Neuronal stem cell (in vitro differentiated cells): ENCODE results near the gene FZD1.
A peak's percentile ranks its signal among the peaks of the same experiment; 100 is the strongest.

Experiments
- DNase-seq: peaks from one replicate; pipeline ENCODE4 v3.0.0-alpha.2; 2013; ENCODE audit warnings: low spot score
- H2AFZ ChIP-seq: one replicate; pipeline ENCODE4 v1.6.1; 2013; ENCODE audit warnings: mild to moderate bottlenecking, low read length, inconsistent platforms
- H2AK5ac ChIP-seq: 2 replicates; pipeline ENCODE4 v1.6.1; 2013; ENCODE audit warnings: low read depth, mild to moderate bottlenecking, inconsistent platforms, low read length, moderate library complexity, mixed read lengths
- H2BK120ac ChIP-seq: 2 replicates; pipeline ENCODE4 v1.6.1; 2013; ENCODE audit warnings: low read depth, mild to moderate bottlenecking, inconsistent platforms, low read length, moderate library complexity, mixed read lengths
- H2BK12ac ChIP-seq: one replicate; pipeline ENCODE4 v1.6.1; 2013; ENCODE audit warnings: low read length, inconsistent platforms
- H2BK15ac ChIP-seq: 2 replicates; pipeline ENCODE4 v1.6.1; 2013; ENCODE audit warnings: mild to moderate bottlenecking, low read length, inconsistent platforms, mixed read lengths
- H2BK5ac ChIP-seq: one replicate; pipeline ENCODE4 v1.6.1; 2013; ENCODE audit warnings: inconsistent platforms, mild to moderate bottlenecking, low read length, moderate library complexity
- H3K14ac ChIP-seq: one replicate; pipeline ENCODE4 v1.6.1; 2013; ENCODE audit warnings: low read length, inconsistent platforms
- H3K18ac ChIP-seq: 2 replicates; pipeline ENCODE4 v1.6.1; 2013; ENCODE audit warnings: low read length, inconsistent platforms
- H3K23ac ChIP-seq: 2 replicates; pipeline ENCODE4 v1.6.1; 2013; ENCODE audit warnings: low read depth, mild to moderate bottlenecking, mixed read lengths, low read length, inconsistent platforms; ENCODE audit not compliant: poor library complexity
- H3K27ac ChIP-seq: replicated peaks from 3 replicates; pipeline ENCODE4 v1.5.1; 2013; ENCODE audit warnings: low read length, inconsistent platforms
- H3K27me3 ChIP-seq, 3 experiments: 2 replicates each; pipeline ENCODE4 v1.6.1; 2013; ENCODE audit warnings: low read length in 3 of 3, mild to moderate bottlenecking in 2 of 3, inconsistent platforms in 1 of 3, low read depth in 1 of 3, mixed read lengths in 1 of 3, moderate library complexity in 1 of 3; ENCODE audit not compliant: control insufficient read depth in 3 of 3, insufficient read depth in 3 of 3
- H3K36me3 ChIP-seq, 2 donors: replicated peaks in 1 of 2; 2 replicates each; pipeline ENCODE4 v1.6.1; 2013; ENCODE audit warnings: low read length in 2 of 2; ENCODE audit not compliant: control insufficient read depth in 2 of 2, insufficient read depth in 2 of 2
- H3K4ac ChIP-seq: 2 replicates; pipeline ENCODE4 v1.6.1; 2013; ENCODE audit warnings: inconsistent platforms, mild to moderate bottlenecking, low read length, moderate library complexity
- H3K4me1 ChIP-seq, 2 donors: 1 replicate in 1 of 2; 2 replicates in 1 of 2; pipeline ENCODE4 v1.6.1; 2013; ENCODE audit warnings: low read length in 2 of 2, low read depth in 1 of 2; ENCODE audit not compliant: control insufficient read depth in 2 of 2, insufficient read depth in 1 of 2
- H3K4me2 ChIP-seq: one replicate; pipeline ENCODE4 v1.6.1; 2013; ENCODE audit warnings: mild to moderate bottlenecking, low read length, inconsistent platforms; ENCODE audit not compliant: insufficient read depth, poor library complexity, severe bottlenecking
- H3K4me3 ChIP-seq, 2 donors: 2 replicates each; pipeline ENCODE4 v1.5.1; 2013; ENCODE audit warnings: low read length in 2 of 2, mild to moderate bottlenecking in 2 of 2, inconsistent platforms in 1 of 2, moderate library complexity in 1 of 2
- H3K79me1 ChIP-seq: one replicate; pipeline ENCODE4 v1.6.1; 2013; ENCODE audit warnings: low read depth, mild to moderate bottlenecking, inconsistent platforms, low read length, moderate library complexity
- H3K9ac ChIP-seq: one replicate; pipeline ENCODE4 v1.6.1; 2013; ENCODE audit warnings: mild to moderate bottlenecking, low read depth, low read length, inconsistent platforms; ENCODE audit not compliant: poor library complexity
- H3K9me3 ChIP-seq, 2 donors: replicated peaks in 1 of 2; 2 replicates each; pipeline versions ENCODE3 to v1.6.1; 2013; ENCODE audit warnings: low read length in 2 of 2, mild to moderate bottlenecking in 2 of 2, inconsistent platforms in 1 of 2, low read depth in 1 of 2, mixed read lengths in 1 of 2, moderate library complexity in 1 of 2; ENCODE audit not compliant: control insufficient read depth in 2 of 2, insufficient read depth in 1 of 2
- H4K8ac ChIP-seq: one replicate; pipeline ENCODE4 v1.6.1; 2013; ENCODE audit warnings: low read depth, mild to moderate bottlenecking, inconsistent platforms, low read length, moderate library complexity
- H4K91ac ChIP-seq: one replicate; pipeline ENCODE4 v1.6.1; 2013; ENCODE audit warnings: low read length, low read depth, mild to moderate bottlenecking, inconsistent platforms; ENCODE audit not compliant: poor library complexity
- WGBS, 2 donors: extraction: QIAGEN DNeasy Blood & Tissue Kit; methylation state at CpG; one replicate each; pipeline ENCODE4 v1.1.7; 2013; ENCODE audit warnings: missing lambda C conversion rate in 2 of 2, mixed read lengths in 1 of 2; ENCODE audit not compliant: insufficient read length in 2 of 2, insufficient replicate concordance in 1 of 2; ENCODE audit errors: extremely low coverage in 2 of 2; 5-methylcytosine and 5-hydroxymethylcytosine counted together

FZD1 gene

GRCh38 chr7:91297939-91298338 lies 33.7 kb downstream of the FZD1 start:
- no peak overlapping the region for H3K27ac ChIP-seq
- no peaks in the 10 kb centered on the region for H3K79me1 ChIP-seq
- no peak overlapping the region for H3K14ac ChIP-seq
- H3K4me1 ChIP-seq: no peaks in the 10 kb centered on the region
- no peak overlapping the region for H3K18ac ChIP-seq
- H3K23ac ChIP-seq: no peak overlapping the region
- no peak overlapping the region for H2BK12ac ChIP-seq
- no peak overlapping the region for H4K8ac ChIP-seq
- no peaks in the 10 kb centered on the region for H3K27me3 ChIP-seq
- H3K36me3 ChIP-seq: no peaks in the 10 kb centered on the region
- H3K4me3 ChIP-seq: no peak overlapping the region
- H2BK5ac ChIP-seq: no peak overlapping the region
- no peak overlapping the region for H4K91ac ChIP-seq
- H2AFZ ChIP-seq: no peak overlapping the region
- no peak for DNase-seq
- no peak overlapping the region for H2AK5ac ChIP-seq
- H3K9ac ChIP-seq: no peak overlapping the region
- no peaks in the 10 kb centered on the region for H3K9me3 ChIP-seq
- H2BK15ac ChIP-seq: no peak overlapping the region
- H2BK120ac ChIP-seq: no peak overlapping the region
- WGBS, 2 donors: no CpG with 5 or more reads among the region's 1 CpG
- H3K4ac ChIP-seq: no peak overlapping the region
- H3K4me2 ChIP-seq: no peak overlapping the region

GRCh38 chr7:91299952-91300775 lies 35.9 kb downstream of the FZD1 start:
- Histone ChIP-seq H3K23ac (no peak overlapping the region), H3K4ac (no peak overlapping the region), H2BK12ac (no peak overlapping the region), H3K9me3 (no peaks in the 10 kb centered on the region), H2AFZ (peak overlapping the region; percentile 10), H3K4me3 (no peak overlapping the region), H3K27me3 (no peaks in the 10 kb centered on the region), H3K79me1 (no peaks in the 10 kb centered on the region), H3K27ac (no peak overlapping the region), H2AK5ac (no peak overlapping the region), H3K4me2 (no peak overlapping the region), H3K4me1 (no peaks in the 10 kb centered on the region), H2BK5ac (no peak overlapping the region), H3K9ac (no peak overlapping the region), H3K14ac (no peak overlapping the region), H2BK120ac (no peak overlapping the region), H2BK15ac (no peak overlapping the region), H3K36me3 (no peaks in the 10 kb centered on the region), H3K18ac (no peak overlapping the region), H4K91ac (no peak overlapping the region), H4K8ac (no peak overlapping the region)
- no peak for DNase-seq
- no CpG with 5 or more reads among the region's 6 CpGs for WGBS, 2 donors

- H4K8ac ChIP-seq: no peak overlapping the region
- no peak overlapping the region for H2AFZ ChIP-seq
- no peak overlapping the region for H3K23ac ChIP-seq
- H3K4me2 ChIP-seq: no peak overlapping the region
- no peak for DNase-seq
- H3K4ac ChIP-seq: no peak overlapping the region
- no peak overlapping the region for H3K9ac ChIP-seq
- H3K4me1 ChIP-seq: no peaks in the 10 kb centered on the region
- no peak overlapping the region for H2BK5ac ChIP-seq
- no peak overlapping the region for H2BK15ac ChIP-seq
- no peaks in the 10 kb centered on the region for H3K36me3 ChIP-seq
- no peak overlapping the region for H2BK12ac ChIP-seq
- H4K91ac ChIP-seq: no peak overlapping the region
- H3K18ac ChIP-seq: no peak overlapping the region
- no peaks in the 10 kb centered on the region for H3K9me3 ChIP-seq
- no peaks in the 10 kb centered on the region for H3K27me3 ChIP-seq
- no peak overlapping the region for H3K4me3 ChIP-seq
- no peak overlapping the region for H3K27ac ChIP-seq
- no peak overlapping the region for H2BK120ac ChIP-seq
- no peaks in the 10 kb centered on the region for H3K79me1 ChIP-seq
- no peak overlapping the region for H2AK5ac ChIP-seq
- H3K14ac ChIP-seq: no peak overlapping the region
- WGBS, 2 donors: no CpG with 5 or more reads among the region's 2 CpGs
Measured at GRCh38 chr7:91302794-91303193, 38.6 kb downstream of the FZD1 start.

GRCh38 chr7:91306266-91306665 lies 42.0 kb downstream of the FZD1 start:
- H3K27me3 ChIP-seq: no peaks in the 10 kb centered on the region
- no peak overlapping the region for H2BK5ac ChIP-seq
- H2AFZ ChIP-seq: no peak overlapping the region
- H3K18ac ChIP-seq: no peak overlapping the region
- no peak overlapping the region for H3K4me3 ChIP-seq
- H3K9me3 ChIP-seq: no peaks in the 10 kb centered on the region
- H2BK15ac ChIP-seq: no peak overlapping the region
- no peak overlapping the region for H4K8ac ChIP-seq
- H2BK12ac ChIP-seq: no peak overlapping the region
- no peak overlapping the region for H3K4me2 ChIP-seq
- no peak overlapping the region for H2AK5ac ChIP-seq
- no peak overlapping the region for H2BK120ac ChIP-seq
- no peak overlapping the region for H4K91ac ChIP-seq
- DNase-seq: no peak
- H3K23ac ChIP-seq: no peak overlapping the region
- H3K4ac ChIP-seq: no peak overlapping the region
- no peak overlapping the region for H3K14ac ChIP-seq
- WGBS, 2 donors: no CpG with 5 or more reads among the region's 2 CpGs
- no peaks in the 10 kb centered on the region for H3K79me1 ChIP-seq
- H3K36me3 ChIP-seq: no peaks in the 10 kb centered on the region
- no peaks in the 10 kb centered on the region for H3K4me1 ChIP-seq
- no peak overlapping the region for H3K9ac ChIP-seq
- H3K27ac ChIP-seq: no peak overlapping the region
